ENCODE results near the gene FUS. TPM values are rescaled to one million over a fixed set of nuclear protein-coding genes. Genes with fewer than 3 reads are reported as not detected.
"Not testable (repeated sequence)": the region's sequence is repeated elsewhere in the genome, so short reads cannot be mapped to it uniquely, and the experiment has no call there.

Gene FUS
- total RNA-seq, 1 donor from 2014 or later: 166 TPM

DNA sequence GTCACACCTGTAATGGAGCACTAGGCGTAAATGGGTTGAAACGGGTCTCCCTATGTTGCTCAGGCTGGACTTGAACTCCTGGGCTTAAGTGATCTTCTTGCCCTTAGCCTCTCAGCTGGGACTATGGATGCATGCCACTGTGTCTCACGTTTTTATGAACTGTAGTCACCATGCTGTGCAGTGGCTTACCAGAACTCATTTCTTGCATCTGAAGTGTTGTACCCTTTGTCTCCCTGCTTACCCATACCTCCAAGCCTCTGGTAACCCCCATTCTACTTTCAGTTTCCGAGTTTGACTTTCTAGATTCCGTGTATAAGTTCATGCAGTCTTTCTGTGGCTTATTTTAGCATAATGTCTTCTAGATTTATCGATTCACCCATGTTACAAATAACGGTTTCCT, 15.0 kb downstream of the FUS start:
- Histone ChIP-seq H3K27me3 (no peaks in the 10 kb centered on the region), H3K4me1 (no peaks in the 10 kb centered on the region), H3K9me3 (no peaks in the 10 kb centered on the region), H3K36me3 (peaks cover 59 to 68% of the 10 kb centered on the region in 2 donors), H3K27ac (no peak overlapping the region), H3K4me3 (no peak overlapping the region)
- DNase-seq (ENCODE audit: low spot score in 2 of 2): no peak
- TF ChIP-seq, protein P1, sequence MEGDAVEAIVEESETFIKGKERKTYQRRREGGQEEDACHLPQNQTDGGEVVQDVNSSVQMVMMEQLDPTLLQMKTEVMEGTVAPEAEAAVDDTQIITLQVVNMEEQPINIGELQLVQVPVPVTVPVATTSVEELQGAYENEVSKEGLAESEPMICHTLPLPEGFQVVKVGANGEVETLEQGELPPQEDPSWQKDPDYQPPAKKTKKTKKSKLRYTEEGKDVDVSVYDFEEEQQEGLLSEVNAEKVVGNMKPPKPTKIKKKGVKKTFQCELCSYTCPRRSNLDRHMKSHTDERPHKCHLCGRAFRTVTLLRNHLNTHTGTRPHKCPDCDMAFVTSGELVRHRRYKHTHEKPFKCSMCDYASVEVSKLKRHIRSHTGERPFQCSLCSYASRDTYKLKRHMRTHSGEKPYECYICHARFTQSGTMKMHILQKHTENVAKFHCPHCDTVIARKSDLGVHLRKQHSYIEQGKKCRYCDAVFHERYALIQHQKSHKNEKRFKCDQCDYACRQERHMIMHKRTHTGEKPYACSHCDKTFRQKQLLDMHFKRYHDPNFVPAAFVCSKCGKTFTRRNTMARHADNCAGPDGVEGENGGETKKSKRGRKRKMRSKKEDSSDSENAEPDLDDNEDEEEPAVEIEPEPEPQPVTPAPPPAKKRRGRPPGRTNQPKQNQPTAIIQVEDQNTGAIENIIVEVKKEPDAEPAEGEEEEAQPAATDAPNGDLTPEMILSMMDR (IDR thresholded peaks at IDR 0.05): no peak
- intact Hi-C loops (cut with DNase I): no loop called here

DNA sequence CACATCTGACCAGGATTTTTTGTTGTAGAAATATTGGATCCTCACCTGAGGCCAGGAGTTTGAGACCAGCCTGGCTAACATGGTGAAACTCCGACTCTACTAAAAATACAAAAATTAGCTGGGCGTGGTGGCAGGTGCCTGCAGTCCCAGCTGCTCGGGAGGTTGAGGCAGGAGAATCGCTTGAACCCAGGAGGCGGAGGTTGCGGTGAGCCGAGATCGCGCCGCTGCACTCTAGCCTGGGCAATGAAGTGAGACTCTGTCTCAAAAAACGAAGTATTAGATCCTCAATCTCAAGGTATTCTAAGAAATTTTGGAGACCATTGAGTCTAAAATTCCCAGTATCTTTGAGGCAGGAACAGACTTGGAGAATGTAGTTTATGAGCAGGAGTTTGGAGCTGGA, 15.9 kb downstream of the FUS start:
- H3K4me3 ChIP-seq; H3K27ac ChIP-seq; H3K4me1 ChIP-seq; H3K9me3 ChIP-seq; DNase-seq (ENCODE audit: low spot score in 2 of 2); H3K27me3 ChIP-seq; intact Hi-C loops (cut with DNase I): not testable (repeated sequence)
- peaks cover 49 to 62% of the 10 kb centered on the region in 2 donors for H3K36me3 ChIP-seq

DNA sequence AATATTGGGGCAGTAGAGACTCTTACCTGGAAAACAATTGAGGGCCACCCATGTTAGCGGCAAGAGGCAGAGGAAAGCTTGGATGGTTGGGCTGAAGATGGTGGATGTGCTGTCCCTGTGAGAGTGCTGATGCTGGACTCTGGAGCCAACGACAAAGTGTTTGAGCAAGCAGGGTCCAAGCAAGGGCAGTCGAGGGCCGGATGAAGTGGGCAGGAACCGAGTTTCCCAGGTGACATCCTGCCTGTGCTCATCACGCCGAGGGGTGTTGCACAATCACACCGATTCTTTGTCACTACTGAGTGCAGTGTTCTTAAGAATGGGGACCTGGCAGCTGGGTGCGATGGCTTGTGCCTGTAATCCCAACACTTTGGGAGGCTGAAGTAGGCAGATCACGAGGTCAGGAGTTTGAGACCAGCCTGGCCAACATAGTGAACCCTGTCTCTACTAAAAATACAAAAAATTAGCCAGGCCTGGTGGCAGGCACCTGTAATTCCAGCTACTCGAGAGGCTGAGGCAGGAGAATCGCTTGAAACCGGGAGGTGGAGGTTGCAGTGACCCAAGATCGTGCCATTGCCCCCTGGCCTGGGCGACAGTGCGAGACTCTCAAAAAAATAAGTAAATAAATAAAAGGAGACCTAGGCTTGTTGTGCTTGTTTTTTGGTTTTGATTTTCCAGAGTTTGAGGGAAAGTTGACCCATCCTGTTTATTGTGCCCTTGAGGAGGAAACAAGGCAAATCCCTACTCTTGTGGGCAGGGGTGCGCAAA, 16.6 kb downstream of the FUS start:
- Histone ChIP-seq H3K9me3 (no peaks in the 10 kb centered on the region), H3K27me3 (no peaks in the 10 kb centered on the region), H3K36me3 (peaks cover 42 to 55% of the 10 kb centered on the region in 2 donors), H3K27ac (no peak overlapping the region), H3K4me1 (peaks cover 0 to 4% of the 10 kb centered on the region in 2 donors), H3K4me3 (no peak overlapping the region)
- DNase-seq (ENCODE audit: low spot score in 2 of 2): no peak
- TF ChIP-seq, protein P1 (IDR thresholded peaks at IDR 0.05): no peak
- intact Hi-C loops (cut with DNase I): no loop called here

DNA sequence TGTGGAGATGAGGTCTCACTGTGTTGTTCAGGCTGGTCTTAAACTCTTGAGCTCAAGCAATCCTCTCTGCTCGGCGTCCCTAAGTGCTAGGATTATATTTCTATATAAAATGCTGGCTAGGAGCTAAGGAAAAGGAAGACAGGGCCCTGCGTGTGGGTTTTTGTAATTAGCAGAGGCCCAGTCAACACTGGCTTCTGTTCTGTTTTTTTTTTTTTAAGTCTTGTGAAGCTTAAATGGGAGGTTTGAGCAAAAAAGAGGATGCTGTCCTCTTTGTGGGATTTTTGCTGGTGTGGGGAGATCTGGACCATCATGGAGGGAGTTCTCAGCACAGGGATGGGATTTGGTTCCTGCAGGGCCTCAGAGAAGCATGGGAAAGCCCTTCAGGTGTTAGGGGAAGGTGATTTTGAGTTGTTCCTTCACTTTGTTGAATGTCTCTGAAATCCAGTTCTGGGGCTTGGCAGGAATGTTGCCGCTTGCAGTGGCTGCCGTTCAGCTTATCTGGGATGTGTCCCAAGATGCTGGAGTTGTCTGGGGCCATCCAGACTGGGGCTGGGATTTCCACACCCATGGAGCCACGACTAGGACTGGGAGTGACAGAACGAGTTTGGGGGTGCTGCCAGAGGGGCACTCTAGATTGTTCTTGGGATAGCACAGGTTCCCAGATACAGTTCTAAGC, 18.4 kb downstream of the FUS start:
- Histone ChIP-seq H3K36me3 (peaks cover 24 to 38% of the 10 kb centered on the region in 2 donors), H3K4me1 (peaks cover 0 to 10% of the 10 kb centered on the region in 2 donors), H3K27me3 (no peaks in the 10 kb centered on the region), H3K9me3 (no peaks in the 10 kb centered on the region), H3K27ac (no peak overlapping the region), H3K4me3 (no peak overlapping the region)
- intact Hi-C loops (cut with DNase I): no loop called here
- TF ChIP-seq, protein P1 (IDR thresholded peaks at IDR 0.05): no peak
- DNase-seq (ENCODE audit: low spot score in 2 of 2): no peak

DNA sequence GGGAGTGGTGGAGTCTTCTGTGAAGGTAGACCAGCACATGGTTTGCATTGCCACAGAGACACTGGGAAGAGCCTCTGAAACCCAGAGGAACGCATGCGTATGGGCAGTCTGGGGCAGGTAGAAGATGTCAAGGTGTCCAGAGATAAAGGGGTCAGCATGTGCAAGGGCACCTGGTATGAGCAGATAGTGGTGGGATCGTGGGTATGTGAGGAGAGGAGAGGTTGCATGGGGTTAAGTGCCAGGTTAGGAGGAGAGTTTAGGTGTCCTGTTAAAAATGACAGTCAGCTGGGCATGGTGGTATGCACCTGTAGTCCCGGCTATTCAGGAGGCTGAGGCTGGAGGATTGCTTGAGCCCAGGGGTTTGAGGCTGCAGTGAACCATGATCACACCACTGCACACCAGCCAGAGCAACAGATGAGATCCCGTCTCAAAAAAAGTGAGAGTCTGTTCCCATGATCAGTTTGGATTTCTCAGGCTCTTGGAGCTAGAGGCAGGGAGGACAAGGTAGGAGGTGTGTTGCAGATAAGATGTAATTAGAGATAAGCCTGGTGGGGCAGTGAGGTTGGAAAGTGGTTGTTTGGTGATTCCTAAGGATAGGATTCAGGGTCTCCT, 19.6 kb downstream of the FUS start:
- TF ChIP-seq, protein P1 (IDR thresholded peaks at IDR 0.05): no peak
- Histone ChIP-seq H3K9me3 (no peaks in the 10 kb centered on the region), H3K4me3 (no peak overlapping the region), H3K4me1 (peaks cover 0 to 10% of the 10 kb centered on the region in 2 donors), H3K36me3 (peaks cover 18 to 27% of the 10 kb centered on the region in 2 donors), H3K27ac (no peak overlapping the region), H3K27me3 (no peaks in the 10 kb centered on the region)
- no peak for DNase-seq (ENCODE audit: low spot score in 2 of 2)
- intact Hi-C loops (cut with DNase I): no loop called here

DNA sequence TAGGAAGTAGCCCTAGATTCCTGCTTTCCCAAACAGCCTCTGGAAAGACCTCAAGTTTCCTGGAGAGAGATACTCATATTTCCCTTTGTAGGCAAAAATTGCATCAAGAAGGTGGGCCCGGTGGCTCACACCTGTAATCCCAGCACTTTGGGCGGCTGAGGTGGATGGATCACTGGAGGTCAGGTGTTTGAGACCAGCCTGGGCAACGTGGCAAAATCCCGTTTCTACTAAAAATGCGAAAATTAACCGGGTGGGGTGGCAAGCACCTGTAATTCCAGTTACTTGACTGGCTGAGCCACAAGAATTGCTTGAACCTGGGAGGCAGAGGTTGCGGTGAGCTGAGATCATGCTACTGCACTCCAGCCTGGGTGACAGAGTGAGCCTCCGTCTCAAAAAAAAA, 20.2 kb downstream of the FUS start:
- intact Hi-C loops (cut with DNase I); H3K4me1 ChIP-seq; H3K9me3 ChIP-seq; H3K27me3 ChIP-seq; H3K4me3 ChIP-seq; H3K27ac ChIP-seq; DNase-seq (ENCODE audit: low spot score in 2 of 2): not testable (repeated sequence)
- peaks cover 15 to 22% of the 10 kb centered on the region in 2 donors for H3K36me3 ChIP-seq

All from ascending aorta (tissue), 2 donors.